SK-N-SH (cell line): ENCODE results near the gene SLC25A20. TPM values are rescaled to one million over a fixed set of nuclear protein-coding genes. Genes with fewer than 3 reads are reported as not detected.

Experiments
- CTCF ChIA-PET: fragments of 300-600, 350-600 bp; formaldehyde crosslinking; extraction: SDS; loops from one replicate; lab custom pipeline; 2021; lab: Yijun Ruan, JAX
- POLR2A ChIA-PET: fragments of 350-600 bp; sonication (Branson Sonifier 250); formaldehyde crosslinking; extraction: SDS; loops from one replicate; lab custom pipeline; 2020; ENCODE audit warnings: antibody characterized with exemption, inconsistent platforms; lab: Yijun Ruan, JAX
- DNase-seq: peaks from one replicate; pipeline ENCODE4 v3.0.0; 2012
- H2AFZ ChIP-seq: fragments of 200-600 bp; sonication (generic); 2 replicates; pipeline ENCODE4 v1.8.1; 2016; ENCODE audit warnings: antibody characterized with exemption, mild to moderate bottlenecking, low read depth
- H3F3A ChIP-seq: fragments of 200-600 bp; sonication (generic); replicated peaks from 2 replicates; pipeline ENCODE3; 2016; ENCODE audit warnings: antibody characterized with exemption, mild to moderate bottlenecking; ENCODE audit not compliant: insufficient read depth
- H3K27ac ChIP-seq, 2 experiments: fragments of 200-500 bp in 1 of 2; fragments of 200-600 bp in 1 of 2; sonication (Bioruptor generic) in 1 of 2; sonication (generic), shearing (Covaris generic) in 1 of 2; 2 replicates each; pipeline versions ENCODE4 v1.5.1 to v1.6.1; 2014 to 2016; ENCODE audit warnings: low read depth in 2 of 2, inconsistent platforms in 1 of 2, low read length in 1 of 2, mild to moderate bottlenecking in 1 of 2, mixed read lengths in 1 of 2
- H3K27me3 ChIP-seq: fragments of 200-600 bp; sonication (generic), shearing (Covaris generic); 2 replicates; pipeline ENCODE4 v1.6.1; 2016; ENCODE audit warnings: mixed run types; ENCODE audit not compliant: insufficient read depth
- H3K36me3 ChIP-seq, 2 experiments: fragments of 200-500 bp in 1 of 2; fragments of 200-600 bp in 1 of 2; sonication (Bioruptor generic) in 1 of 2; sonication (generic) in 1 of 2; replicated peaks in 1 of 2; 2 replicates each; pipeline versions ENCODE3 to v1.5.1; 2014 to 2016; ENCODE audit warnings: low read length in 1 of 2, mild to moderate bottlenecking in 1 of 2; ENCODE audit not compliant: insufficient read depth in 2 of 2, control insufficient read depth in 1 of 2
- H3K4me1 ChIP-seq, 2 experiments: fragments of 200-500 bp in 1 of 2; fragments of 200-600 bp in 1 of 2; sonication (Bioruptor generic) in 1 of 2; sonication (generic), shearing (Covaris generic) in 1 of 2; 2 replicates each; pipeline versions ENCODE4 v1.5.1 to v1.6.1; 2014 to 2016; ENCODE audit warnings: low read depth in 1 of 2, low read length in 1 of 2, mixed run types in 1 of 2; ENCODE audit not compliant: insufficient read depth in 2 of 2, control insufficient read depth in 1 of 2
- H3K4me2 ChIP-seq: fragments of 200-600 bp; sonication (generic), shearing (Covaris generic); 2 replicates; pipeline ENCODE4 v1.6.1; 2017; ENCODE audit warnings: mixed run types
- H3K4me3 ChIP-seq, 2 experiments: fragments of 200-500 bp in 1 of 2; fragments of 200-600 bp in 1 of 2; sonication (Bioruptor generic) in 1 of 2; sonication (generic), shearing (Covaris generic) in 1 of 2; 2 replicates each; pipeline versions ENCODE4 v1.5.1 to v1.8.1; 2014 to 2016; ENCODE audit warnings: low read depth in 2 of 2, inconsistent platforms in 1 of 2, low read length in 1 of 2, mild to moderate bottlenecking in 1 of 2, mixed read lengths in 1 of 2, moderate library complexity in 1 of 2
- H3K79me2 ChIP-seq: fragments of 200-600 bp; sonication (generic); 2 replicates; pipeline ENCODE4 v1.8.1; 2017; ENCODE audit warnings: mild to moderate bottlenecking; ENCODE audit not compliant: insufficient read depth
- H3K9ac ChIP-seq: fragments of 200-600 bp; sonication (generic); 2 replicates; pipeline ENCODE4 v1.6.1; 2017; ENCODE audit warnings: mixed run types
- H3K9me2 ChIP-seq: fragments of 200-600 bp; sonication (generic); 2 replicates; pipeline ENCODE4 v1.6.1; 2017; ENCODE audit warnings: mixed run types
- H3K9me3 ChIP-seq: fragments of 200-600 bp; sonication (generic); 2 replicates; pipeline ENCODE4 v1.6.1; 2017; ENCODE audit warnings: mixed run types, mild to moderate bottlenecking, moderate library complexity
- H4K20me1 ChIP-seq: fragments of 200-600 bp; sonication (generic); 2 replicates; pipeline ENCODE4 v1.6.1; 2017; ENCODE audit warnings: mild to moderate bottlenecking, mixed run types; ENCODE audit not compliant: insufficient read depth
- WGBS: methylation state at CpG from one replicate; pipeline ENCODE4 v1.1.6; 2017; ENCODE audit warnings: low lambda C conversion rate; 5-methylcytosine and 5-hydroxymethylcytosine counted together
- polyA plus RNA-seq, 3 experiments: library from polyadenylated mRNA; depleted of rRNA; stranded (reverse); fragments of >200 nt; gene quantifications; 2 replicates each; pipeline ENCODE4 v1.2.3, GENCODE V29; 2012
- TF ChIP-seq, protein P1 (sequence below): IDR thresholded peaks from 2 replicates; pipeline ENCODE4; 2012

SLC25A20 gene
- polyA plus RNA-seq, 1 of the 3 experiments (the other 2 are of a cell fraction) = 30.3 TPM

DNA sequence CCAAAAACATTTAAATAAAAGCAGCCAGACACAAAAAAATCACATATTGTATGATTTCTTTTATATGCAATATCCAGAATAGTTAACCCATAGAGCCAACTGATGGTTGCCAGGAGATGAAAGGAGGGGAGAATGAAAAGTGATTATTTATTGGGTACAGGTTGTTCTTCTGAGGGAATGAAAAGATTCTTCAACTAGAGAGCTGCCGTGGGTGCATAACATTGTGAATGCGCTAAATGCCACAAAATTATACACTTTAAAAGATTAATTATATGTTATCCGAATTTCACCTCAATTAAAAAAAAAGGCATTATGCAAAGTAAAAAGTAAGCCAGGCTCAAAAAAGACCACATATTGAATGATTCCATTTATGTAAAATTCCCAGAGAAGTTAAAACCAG, 87.2 kb downstream of the SLC25A20 start:
- Histone ChIP-seq H3K9me3 (no peaks in the 10 kb centered on the region), H3K36me3 (no peaks in the 10 kb centered on the region), H2AFZ (no peak overlapping the region), H3K27me3 (no peaks in the 10 kb centered on the region), H3K79me2 (peaks cover 29% of the 10 kb centered on the region), H3K9ac (no peak overlapping the region), H3K4me1 (no peaks in the 10 kb centered on the region), H3K4me2 (no peak overlapping the region), H3K9me2 (no peaks in the 10 kb centered on the region), H3K27ac (no peak overlapping the region), H4K20me1 (peaks cover 6% of the 10 kb centered on the region; the same call in 1 of the 2 replicates), H3F3A (peaks cover 4% of the 10 kb centered on the region), H3K4me3 (no peak overlapping the region)
- ChIA-PET POLR2A (no interaction called here), CTCF (interaction anchor here (1.4 kb wide), 1 partner anchor 11 kb away, joined by 5 read pairs; no protein-coding TSS in a partner anchor)
- TF ChIP-seq, protein P1, sequence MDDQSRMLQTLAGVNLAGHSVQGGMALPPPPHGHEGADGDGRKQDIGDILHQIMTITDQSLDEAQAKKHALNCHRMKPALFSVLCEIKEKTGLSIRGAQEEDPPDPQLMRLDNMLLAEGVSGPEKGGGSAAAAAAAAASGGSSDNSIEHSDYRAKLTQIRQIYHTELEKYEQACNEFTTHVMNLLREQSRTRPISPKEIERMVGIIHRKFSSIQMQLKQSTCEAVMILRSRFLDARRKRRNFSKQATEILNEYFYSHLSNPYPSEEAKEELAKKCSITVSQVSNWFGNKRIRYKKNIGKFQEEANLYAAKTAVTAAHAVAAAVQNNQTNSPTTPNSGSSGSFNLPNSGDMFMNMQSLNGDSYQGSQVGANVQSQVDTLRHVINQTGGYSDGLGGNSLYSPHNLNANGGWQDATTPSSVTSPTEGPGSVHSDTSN = no peak
- DNase-seq = no peak
- 97% methylated on average over 3 of the region's 3 CpGs for WGBS

Other genes with a start within 250 kb of the SLC25A20 start
- gene CELSR3, start 236.0 kb downstream of the SLC25A20 start, polyA plus RNA-seq (2012; rRNA removed) = 10.0 and 11.7 TPM in 2 replicates
- gene NCKIPSD, start 213.0 kb downstream of the SLC25A20 start, polyA plus RNA-seq (2012; rRNA removed) = 20.4 and 24.9 TPM in 2 replicates
- gene IP6K2, start 181.7 kb downstream of the SLC25A20 start, polyA plus RNA-seq (2012; rRNA removed) = 178 and 219 TPM in 2 replicates
- 5.2 and 5.7 TPM in 2 replicates for gene PRKAR2A, start 51.0 kb downstream of the SLC25A20 start, polyA plus RNA-seq (2012; rRNA removed)
- gene ARIH2, start 20.0 kb upstream of the SLC25A20 start, polyA plus RNA-seq (2012; rRNA removed) = 69.7 and 94.4 TPM in 2 replicates
- 21.0 and 21.4 TPM in 2 replicates for gene P4HTM, start 91.4 kb upstream of the SLC25A20 start, polyA plus RNA-seq (2012; rRNA removed)
- gene WDR6, start 108.5 kb upstream of the SLC25A20 start, polyA plus RNA-seq (2012; rRNA removed) = 230 and 277 TPM in 2 replicates
- 82.7 and 99.4 TPM in 2 replicates for gene DALRD3, start 119.7 kb upstream of the SLC25A20 start, polyA plus RNA-seq (2012; rRNA removed)
- 85.3 and 104 TPM in 2 replicates for gene NDUFAF3, start 123.2 kb upstream of the SLC25A20 start, polyA plus RNA-seq (2012; rRNA removed)
- gene IMPDH2, start 130.5 kb upstream of the SLC25A20 start, polyA plus RNA-seq (2012; rRNA removed) = 305 and 346 TPM in 2 replicates
- 58.5 and 67.0 TPM in 2 replicates for gene QRICH1, start 195.2 kb upstream of the SLC25A20 start, polyA plus RNA-seq (2012; rRNA removed)
- 311 and 381 TPM in 2 replicates for gene QARS1, start 205.9 kb upstream of the SLC25A20 start, polyA plus RNA-seq (2012; rRNA removed)
- 75.6 and 80.5 TPM in 2 replicates for gene USP19, start 221.9 kb upstream of the SLC25A20 start, polyA plus RNA-seq (2012; rRNA removed)
- 318 and 332 TPM in 2 replicates for gene LAMB2, start 234.2 kb upstream of the SLC25A20 start, polyA plus RNA-seq (2012; rRNA removed)